Ishikawa (cell line): ENCODE results near the gene METRNL.

Source experiments
- CEBPB ChIP-seq: IDR thresholded peaks from 2 replicates; pipeline ENCODE4 v1.6.1; 2012
- CREB1 ChIP-seq: IDR thresholded peaks from 2 replicates; pipeline ENCODE4 v1.6.1; 2012; ENCODE audit warnings: low read depth
- EGR1 ChIP-seq: IDR thresholded peaks from 2 replicates; pipeline ENCODE4 v1.6.1; 2012
- EP300 ChIP-seq: IDR thresholded peaks from 2 replicates; pipeline ENCODE4 v1.6.1; 2012; ENCODE audit warnings: borderline replicate concordance
- FOXM1 ChIP-seq: IDR thresholded peaks from 2 replicates; pipeline ENCODE4 v1.6.1; 2012; ENCODE audit warnings: low read depth, borderline replicate concordance
- NFIC ChIP-seq: IDR thresholded peaks from 2 replicates; pipeline ENCODE4 v1.6.1; 2012
- RAD21 ChIP-seq: IDR thresholded peaks from 2 replicates; pipeline ENCODE4 v1.6.1; 2012; ENCODE audit warnings: low read depth
- TAF1 ChIP-seq: IDR thresholded peaks from 2 replicates; pipeline ENCODE4 v1.6.1; 2012; ENCODE audit warnings: low read depth, mild to moderate bottlenecking
- TCF12 ChIP-seq: IDR thresholded peaks from 2 replicates; pipeline ENCODE4 v1.6.1; 2012; ENCODE audit warnings: low read depth
- TEAD4 ChIP-seq: IDR thresholded peaks from 2 replicates; pipeline ENCODE4 v1.6.1; 2012
- YY1 ChIP-seq: IDR thresholded peaks from 2 replicates; pipeline ENCODE4 v1.6.1; 2012; ENCODE audit warnings: low read depth
- ZBTB7A ChIP-seq: IDR thresholded peaks from 2 replicates; pipeline ENCODE4 v1.6.1; 2012; ENCODE audit warnings: low read depth
- TF ChIP-seq, protein P1 (sequence below): IDR thresholded peaks from 2 replicates; pipeline ENCODE4 v1.6.1; 2012; ENCODE audit warnings: low read depth, mild to moderate bottlenecking
- TF ChIP-seq, protein P2 (sequence below): IDR thresholded peaks from 2 replicates; pipeline ENCODE4 v1.6.1; 2012
- TF ChIP-seq, protein P3 (sequence below): IDR thresholded peaks from 2 replicates; pipeline ENCODE4 v1.6.1; 2012

METRNL gene

DNA sequence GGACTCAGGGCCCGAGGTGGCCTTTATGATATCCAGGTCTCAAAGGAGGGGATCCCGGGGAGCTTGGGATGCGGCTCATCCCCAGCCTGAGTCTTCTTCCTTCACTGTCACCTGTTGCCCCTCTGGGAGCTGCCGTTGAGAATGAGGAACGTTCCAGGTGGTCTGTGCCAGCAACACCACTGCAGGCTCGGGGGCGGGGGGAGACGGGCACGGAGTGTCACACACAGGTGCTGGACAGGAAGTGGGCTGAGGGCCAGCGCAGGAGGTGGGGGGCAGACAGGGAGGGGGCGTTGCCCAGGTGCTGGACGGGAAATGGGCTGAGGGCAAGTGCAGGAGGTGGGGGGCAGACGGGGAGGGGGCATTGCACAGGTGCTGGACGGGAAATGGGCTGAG lies 28.2 kb downstream of the METRNL start:
- TF ChIP-seq NFIC (peak; percentile 55), CREB1 (no peak), FOXM1 (no peak), TEAD4 (no peak), CEBPB (no peak), ZBTB7A (peak; percentile 71), RAD21 (no peak), TCF12 (peak; percentile 59), EP300 (peak; percentile 41), EGR1 (no peak)
- TF ChIP-seq, protein P1, sequence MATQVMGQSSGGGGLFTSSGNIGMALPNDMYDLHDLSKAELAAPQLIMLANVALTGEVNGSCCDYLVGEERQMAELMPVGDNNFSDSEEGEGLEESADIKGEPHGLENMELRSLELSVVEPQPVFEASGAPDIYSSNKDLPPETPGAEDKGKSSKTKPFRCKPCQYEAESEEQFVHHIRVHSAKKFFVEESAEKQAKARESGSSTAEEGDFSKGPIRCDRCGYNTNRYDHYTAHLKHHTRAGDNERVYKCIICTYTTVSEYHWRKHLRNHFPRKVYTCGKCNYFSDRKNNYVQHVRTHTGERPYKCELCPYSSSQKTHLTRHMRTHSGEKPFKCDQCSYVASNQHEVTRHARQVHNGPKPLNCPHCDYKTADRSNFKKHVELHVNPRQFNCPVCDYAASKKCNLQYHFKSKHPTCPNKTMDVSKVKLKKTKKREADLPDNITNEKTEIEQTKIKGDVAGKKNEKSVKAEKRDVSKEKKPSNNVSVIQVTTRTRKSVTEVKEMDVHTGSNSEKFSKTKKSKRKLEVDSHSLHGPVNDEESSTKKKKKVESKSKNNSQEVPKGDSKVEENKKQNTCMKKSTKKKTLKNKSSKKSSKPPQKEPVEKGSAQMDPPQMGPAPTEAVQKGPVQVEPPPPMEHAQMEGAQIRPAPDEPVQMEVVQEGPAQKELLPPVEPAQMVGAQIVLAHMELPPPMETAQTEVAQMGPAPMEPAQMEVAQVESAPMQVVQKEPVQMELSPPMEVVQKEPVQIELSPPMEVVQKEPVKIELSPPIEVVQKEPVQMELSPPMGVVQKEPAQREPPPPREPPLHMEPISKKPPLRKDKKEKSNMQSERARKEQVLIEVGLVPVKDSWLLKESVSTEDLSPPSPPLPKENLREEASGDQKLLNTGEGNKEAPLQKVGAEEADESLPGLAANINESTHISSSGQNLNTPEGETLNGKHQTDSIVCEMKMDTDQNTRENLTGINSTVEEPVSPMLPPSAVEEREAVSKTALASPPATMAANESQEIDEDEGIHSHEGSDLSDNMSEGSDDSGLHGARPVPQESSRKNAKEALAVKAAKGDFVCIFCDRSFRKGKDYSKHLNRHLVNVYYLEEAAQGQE, result no peak
- TF ChIP-seq, protein P2, sequence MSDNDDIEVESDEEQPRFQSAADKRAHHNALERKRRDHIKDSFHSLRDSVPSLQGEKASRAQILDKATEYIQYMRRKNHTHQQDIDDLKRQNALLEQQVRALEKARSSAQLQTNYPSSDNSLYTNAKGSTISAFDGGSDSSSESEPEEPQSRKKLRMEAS, result no peak
- TF ChIP-seq, protein P3, sequence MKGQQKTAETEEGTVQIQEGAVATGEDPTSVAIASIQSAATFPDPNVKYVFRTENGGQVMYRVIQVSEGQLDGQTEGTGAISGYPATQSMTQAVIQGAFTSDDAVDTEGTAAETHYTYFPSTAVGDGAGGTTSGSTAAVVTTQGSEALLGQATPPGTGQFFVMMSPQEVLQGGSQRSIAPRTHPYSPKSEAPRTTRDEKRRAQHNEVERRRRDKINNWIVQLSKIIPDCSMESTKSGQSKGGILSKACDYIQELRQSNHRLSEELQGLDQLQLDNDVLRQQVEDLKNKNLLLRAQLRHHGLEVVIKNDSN, result no peak

DNA sequence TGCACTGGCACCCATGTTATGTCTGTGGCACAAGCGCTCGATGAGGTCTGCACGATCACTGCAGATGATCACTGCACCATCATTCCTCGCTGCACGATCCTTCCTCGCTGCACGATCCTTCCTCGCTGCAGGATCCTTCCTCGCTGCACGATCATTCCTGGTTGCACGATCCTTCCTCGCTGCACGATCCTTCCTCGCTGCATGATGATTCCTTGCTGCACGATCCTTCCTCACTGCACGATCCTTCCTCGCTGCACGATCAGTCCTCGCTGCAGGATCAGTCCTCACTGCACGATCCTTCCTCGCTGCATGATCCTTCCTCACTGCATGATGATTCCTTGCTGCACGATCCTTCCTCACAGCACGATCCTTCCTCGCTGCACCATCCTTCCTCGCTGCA lies 29.3 kb downstream of the METRNL start:
- TF ChIP-seq TCF12, result no peak
- no peak for TF ChIP-seq TAF1
- TF ChIP-seq, protein P1, result no peak
- no peak for TF ChIP-seq EP300
- no peak for TF ChIP-seq YY1
- no peak for TF ChIP-seq NFIC
- TF ChIP-seq RAD21, result no peak
- TF ChIP-seq EGR1, result no peak
- TF ChIP-seq FOXM1, result no peak
- TF ChIP-seq ZBTB7A, result no peak
- TF ChIP-seq, protein P3, result no peak
- TF ChIP-seq, protein P2, result no peak
- no peak for TF ChIP-seq CREB1
- no peak for TF ChIP-seq CEBPB

DNA sequence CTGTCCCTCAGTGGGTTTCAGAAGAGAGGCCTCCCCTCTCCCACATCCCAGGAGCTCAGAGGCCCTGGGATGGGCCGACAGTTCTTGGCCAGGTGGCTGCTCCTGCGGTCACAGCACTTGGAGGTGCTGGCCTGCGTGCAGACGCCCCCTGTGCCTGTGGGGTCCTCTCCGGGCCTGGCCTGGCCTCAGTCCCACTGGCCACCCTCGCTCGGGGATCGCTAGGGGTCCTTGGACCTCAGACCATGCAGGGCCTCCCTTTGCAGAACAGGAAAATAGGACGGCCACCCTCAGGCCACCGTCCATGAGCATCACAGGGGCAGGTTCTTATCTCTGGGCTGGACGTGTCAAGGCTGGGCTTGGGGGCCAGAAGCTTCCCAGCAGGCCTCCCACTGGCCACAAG lies 30.0 kb downstream of the METRNL start:
- TF ChIP-seq CREB1 (no peak), TEAD4 (no peak), TAF1 (no peak), TCF12 (no peak), CEBPB (no peak), FOXM1 (no peak), NFIC (no peak), ZBTB7A (no peak), RAD21 (no peak), EP300 (no peak), EGR1 (no peak), YY1 (no peak)
- TF ChIP-seq, protein P2, result no peak
- TF ChIP-seq, protein P3, result no peak
- TF ChIP-seq, protein P1, result no peak
